HS-27A (cell line): ENCODE results near the gene ADD1.
"Not testable (repeated sequence)": the region's sequence is repeated elsewhere in the genome, so short reads cannot be mapped to it uniquely, and the experiment has no call there.

Source experiments
- DNase-seq: peaks from one replicate; pipeline ENCODE4 v3.0.0-alpha.2; 2012; ENCODE audit warnings: low read depth, missing footprints

ADD1 gene

GRCh38 chr4:2922453-2923101 is 78.9 kb downstream of the ADD1 start:
- DNase-seq: not testable (repeated sequence)

GRCh38 chr4:2923141-2923551 is 79.5 kb downstream of the ADD1 start:
- DNase-seq: no peak

GRCh38 chr4:2923668-2924173 is 80.1 kb downstream of the ADD1 start:
- no peak for DNase-seq

DNA sequence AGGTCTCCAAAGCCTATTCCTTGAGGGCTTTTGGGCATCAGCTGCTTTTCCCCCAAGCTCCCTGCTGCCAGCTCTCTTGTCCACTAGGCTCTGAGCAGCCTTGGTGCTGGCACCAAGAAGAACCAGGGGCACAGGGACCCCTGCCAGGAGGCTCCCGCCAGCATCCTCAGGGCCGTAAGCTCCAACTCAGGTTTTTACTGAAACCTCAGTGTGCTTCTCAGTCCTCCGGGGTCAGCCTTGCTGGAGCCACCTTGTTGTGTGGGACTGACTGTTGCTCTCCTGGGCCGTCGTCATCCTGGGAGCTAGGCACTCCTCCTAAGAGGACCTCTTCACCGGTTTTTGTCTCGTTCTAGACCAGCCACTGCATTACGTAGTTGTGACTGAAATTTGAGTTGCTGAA is 80.6 kb downstream of the ADD1 start:
- DNase-seq: no peak

DNA sequence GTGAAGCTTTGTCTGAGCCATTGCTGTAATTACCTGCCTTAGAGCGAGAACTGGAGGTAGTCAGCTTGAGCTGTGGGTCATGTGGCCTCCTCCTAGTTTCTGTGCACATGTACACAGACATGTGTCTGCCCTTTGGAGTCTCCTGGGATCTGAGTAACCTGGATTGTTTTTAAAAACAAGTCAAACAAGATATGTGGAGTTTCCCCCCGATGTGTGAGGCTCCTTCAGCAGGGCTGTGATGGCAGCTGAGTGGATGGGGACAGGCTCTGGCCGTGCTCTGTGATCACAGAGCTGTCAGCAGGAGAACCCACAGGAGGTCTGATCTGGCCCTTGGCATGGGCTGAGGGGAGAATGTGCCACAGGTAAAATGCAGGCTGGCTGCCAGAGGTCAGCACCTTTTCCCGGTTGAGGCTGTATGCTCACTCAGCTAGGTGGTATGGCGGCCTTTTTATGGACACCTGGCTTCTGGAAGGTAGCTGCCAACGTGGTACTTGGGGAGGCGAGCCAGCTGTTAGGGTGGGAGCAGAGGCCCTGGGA is 81.2 kb downstream of the ADD1 start:
- no peak for DNase-seq

- no peak for DNase-seq
Measured at GRCh38 chr4:2925496-2925895, 81.9 kb downstream of the ADD1 start.

DNA sequence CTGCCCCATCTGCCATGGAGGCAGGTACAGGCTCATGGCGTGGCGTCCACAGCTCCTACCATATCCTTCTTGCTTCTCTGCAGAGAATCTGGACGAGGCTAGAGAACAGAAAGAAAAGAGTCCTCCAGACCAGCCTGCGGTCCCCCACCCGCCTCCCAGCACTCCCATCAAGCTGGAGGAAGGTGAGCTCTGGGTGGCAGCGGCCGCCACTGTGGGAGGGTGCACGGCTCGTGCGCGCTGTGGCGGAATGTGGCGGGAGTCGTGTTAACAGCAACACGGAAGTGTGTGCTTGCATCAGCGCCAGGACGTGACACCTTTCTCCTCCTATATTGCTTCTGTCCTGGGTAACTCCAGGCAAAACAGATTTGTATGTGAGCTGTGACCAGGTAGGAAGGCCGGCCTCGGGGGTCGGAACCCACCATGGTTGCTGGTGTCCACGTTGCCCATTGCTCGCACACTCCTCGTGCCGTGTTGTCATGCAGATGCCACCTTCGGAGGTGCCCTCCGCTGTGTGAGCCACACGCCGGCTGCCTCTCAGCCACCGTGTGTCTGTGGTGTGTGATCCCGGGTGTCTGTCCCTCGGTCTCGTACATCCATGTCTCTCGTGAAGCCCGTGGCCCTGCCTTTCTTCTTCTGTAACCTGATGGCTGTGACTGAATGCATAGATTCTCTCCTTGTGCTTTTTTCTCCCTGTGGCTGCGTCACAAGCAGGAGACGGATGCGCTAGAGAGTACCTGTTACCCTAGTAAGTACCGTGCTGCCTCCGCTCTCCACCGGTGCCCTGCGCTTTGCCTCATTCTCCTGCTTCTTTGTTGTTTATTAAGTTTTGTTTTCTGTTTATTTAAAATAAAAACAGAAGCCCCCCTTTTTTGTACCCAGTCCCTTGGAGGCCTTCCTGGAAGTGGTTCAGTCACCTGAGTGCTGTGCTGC is 82.6 kb downstream of the ADD1 start:
- DNase-seq: no peak

GRCh38 chr4:2927016-2927695 is 83.5 kb downstream of the ADD1 start:
- DNase-seq: no peak

- DNase-seq: no peak
Measured at GRCh38 chr4:2927696-2928075, 84.0 kb downstream of the ADD1 start.

- no peak for DNase-seq
Measured at GRCh38 chr4:2928242-2929176, 84.9 kb downstream of the ADD1 start.

DNA sequence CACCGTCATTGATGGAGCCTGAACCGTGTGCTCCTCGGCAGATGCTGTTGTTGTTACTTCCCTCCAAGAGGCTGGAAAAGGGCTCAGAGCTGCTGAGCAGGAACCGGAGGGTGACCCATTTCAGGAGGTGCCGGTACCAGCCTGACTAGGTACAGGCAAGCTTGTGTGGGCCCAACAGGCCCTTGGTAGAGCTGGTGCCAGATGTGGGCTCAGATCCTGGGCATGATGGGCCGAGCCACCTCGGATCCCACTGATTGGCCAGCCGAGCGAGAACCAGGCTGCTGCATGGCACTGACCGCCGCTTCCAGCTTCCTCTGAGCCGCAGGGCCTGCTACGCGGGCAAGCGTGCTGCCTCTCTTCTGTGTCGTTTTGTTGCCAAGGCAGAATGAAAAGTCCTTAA is 85.8 kb downstream of the ADD1 start:
- DNase-seq: no peak

DNA sequence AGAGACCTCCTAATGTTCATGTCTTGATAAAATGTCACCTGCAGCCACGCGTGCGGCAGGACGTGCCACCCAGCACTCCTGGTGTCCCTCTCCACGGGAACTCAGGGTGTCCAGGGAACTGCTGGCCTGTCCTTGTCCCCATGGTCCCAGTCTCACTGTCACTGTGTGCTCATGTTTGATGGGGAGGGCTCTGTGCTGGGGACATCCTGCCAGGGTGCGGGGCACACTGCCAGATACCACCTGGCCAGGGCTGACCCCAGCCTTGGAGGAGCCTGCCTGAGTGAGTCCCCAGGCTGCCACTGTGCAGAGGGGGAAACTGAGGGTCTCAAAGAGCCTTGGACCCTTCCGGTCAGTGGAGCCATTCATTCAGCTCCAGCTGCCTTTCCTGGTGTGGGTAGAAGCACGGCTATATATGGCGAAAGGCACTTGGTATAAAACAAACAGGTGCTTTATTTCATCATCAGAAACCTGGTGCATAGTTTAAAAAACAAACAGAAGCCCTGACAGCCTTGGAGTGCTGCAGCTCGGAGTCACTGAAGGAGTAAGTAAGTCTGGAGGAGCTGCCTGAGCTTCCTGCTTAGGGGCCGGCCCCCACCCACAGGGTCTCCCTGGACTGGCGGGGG is 86.6 kb downstream of the ADD1 start:
- DNase-seq: no peak

DNA sequence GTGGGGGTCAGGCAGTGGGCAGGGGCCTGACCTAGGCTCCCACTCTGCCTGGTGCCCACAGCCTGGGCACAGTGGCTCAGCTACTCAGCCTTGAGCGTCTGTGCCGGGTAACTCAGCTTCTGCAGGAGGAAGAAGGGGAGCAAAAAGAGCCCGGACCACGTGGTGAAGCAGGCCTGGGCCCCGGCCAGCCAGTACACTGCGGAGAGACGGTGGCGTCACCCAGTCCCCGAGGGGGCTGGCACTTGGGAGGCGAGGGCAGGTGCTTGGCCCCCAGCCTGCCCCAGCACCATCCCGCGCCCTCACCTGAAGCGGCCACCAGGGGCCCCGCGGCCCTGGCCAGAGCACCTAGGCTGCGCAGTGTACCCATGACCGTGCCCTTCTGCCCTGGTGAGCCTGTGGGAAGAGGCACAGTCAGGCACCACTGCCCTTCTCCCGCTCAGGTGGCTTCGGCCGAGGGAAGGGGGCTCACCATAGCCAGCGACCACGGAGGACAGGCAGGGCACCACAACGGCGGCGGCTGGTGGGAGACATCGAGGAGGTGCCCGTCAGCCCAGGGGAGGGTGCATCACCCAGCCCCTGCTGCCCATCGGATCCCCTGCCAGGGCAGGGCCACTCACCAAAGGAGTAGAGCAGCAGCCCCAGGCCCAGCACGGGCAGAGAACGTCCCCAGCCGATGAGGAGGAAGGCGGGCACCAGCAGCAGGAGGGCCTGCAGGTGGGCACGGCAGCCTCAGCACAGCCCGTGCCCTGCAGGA is 87.3 kb downstream of the ADD1 start:
- no peak for DNase-seq

DNA sequence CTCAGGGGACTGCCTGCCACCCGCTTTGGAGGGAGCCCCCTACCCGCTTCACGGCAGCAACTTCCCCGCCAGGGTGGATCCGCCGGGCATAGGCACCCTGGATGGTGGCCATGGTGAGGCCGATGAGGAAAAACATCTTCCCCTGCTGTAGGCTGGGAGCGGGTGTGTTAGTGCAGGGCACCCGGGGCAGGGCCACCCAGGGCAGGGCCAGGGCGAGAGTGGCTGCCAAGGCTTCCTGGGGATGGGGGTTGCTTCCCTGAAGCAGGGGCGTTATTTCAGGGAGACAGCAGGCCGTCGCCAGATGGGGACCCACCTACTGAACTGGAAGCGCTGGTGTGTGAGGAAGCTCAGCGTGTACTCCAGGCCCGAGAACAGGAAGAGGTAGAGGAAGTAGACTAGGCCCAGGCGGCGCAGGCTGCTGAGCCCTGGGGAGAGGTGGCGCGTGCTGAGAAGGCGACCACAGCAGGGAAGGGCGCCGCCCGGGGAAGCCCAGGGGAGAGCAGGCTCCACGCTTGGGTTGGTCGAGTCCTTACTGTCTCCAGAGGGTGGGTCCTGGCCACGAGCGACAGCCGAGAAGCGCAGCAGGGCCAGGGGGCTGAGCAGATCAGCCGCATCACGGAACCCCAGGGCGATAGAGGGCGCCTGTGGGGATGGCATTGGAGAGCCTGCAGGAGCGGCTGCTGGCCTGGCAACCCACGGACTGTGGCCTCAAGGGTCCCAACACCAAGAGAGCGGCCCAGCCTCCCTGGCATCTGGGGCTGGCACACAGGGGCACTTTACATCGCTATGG is 88.1 kb downstream of the ADD1 start:
- DNase-seq: no peak

DNA sequence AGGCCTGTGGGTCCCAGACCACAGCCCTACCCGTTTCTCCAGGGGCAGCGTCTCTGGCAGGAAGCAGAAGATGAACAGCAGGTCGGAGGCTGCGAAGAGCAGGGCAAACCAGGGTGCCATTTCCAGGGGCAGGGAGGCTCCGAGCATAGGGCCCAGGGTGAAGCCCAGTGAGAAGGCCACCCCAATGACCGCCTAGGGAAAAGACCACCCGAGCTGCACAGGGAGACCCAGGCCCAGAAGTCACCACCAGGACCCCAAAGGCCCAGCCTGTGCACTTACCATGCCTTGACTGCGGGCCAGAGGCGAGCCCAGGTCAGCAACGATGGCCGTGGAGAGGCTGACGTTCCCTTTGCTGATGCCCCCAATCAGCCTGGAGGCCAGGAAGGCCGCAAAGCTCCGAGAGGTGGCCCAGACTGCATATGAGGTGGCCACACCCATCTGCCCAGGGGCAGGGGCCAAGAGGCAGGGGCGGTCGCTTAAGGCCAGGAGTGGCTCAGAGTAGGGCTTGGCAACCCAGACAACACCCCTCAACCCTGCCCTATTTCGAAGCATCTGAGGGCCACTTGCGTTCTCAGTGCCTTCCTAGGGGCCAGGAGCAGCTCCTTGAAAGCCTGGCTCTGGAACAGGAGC is 88.8 kb downstream of the ADD1 start:
- DNase-seq: no peak

DNA sequence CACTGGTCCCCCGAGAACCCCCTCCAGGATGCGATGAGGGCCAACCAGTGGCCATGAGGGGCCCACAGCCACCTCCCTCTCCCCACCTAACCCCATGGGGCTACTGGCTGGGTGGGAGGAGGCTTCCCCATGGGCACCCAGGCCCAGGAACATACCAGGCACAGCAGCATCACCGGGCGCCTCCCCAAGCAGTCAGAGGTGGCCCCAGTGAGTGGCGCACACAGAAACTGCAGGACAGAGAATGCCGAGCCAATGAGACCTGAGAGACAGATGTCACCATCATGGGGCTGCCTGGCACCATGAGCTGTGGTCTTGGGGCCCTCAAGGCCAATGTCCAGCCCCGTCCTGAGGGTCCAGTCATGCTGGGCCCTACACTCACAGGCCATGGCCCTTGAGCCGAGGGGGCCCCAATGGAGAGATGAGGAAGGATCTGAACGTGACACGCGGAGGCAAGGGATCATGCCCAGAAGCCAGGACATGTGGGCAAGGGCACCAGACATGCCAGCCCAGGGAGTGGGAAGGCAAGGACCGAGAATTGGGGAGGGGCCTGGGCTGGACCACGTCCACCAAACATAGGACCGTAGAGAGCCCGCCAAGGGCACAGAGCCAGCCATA is 89.4 kb downstream of the ADD1 start:
- DNase-seq: no peak

- DNase-seq: no peak
Measured at GRCh38 chr4:2933566-2934076, 90.0 kb downstream of the ADD1 start.
